ENCODE data around the gene IL10RA.
"Not testable (repeated sequence)": the region's sequence is repeated elsewhere in the genome, so short reads cannot be mapped to it uniquely, and the experiment has no call there.

The IL10RA gene

DNA sequence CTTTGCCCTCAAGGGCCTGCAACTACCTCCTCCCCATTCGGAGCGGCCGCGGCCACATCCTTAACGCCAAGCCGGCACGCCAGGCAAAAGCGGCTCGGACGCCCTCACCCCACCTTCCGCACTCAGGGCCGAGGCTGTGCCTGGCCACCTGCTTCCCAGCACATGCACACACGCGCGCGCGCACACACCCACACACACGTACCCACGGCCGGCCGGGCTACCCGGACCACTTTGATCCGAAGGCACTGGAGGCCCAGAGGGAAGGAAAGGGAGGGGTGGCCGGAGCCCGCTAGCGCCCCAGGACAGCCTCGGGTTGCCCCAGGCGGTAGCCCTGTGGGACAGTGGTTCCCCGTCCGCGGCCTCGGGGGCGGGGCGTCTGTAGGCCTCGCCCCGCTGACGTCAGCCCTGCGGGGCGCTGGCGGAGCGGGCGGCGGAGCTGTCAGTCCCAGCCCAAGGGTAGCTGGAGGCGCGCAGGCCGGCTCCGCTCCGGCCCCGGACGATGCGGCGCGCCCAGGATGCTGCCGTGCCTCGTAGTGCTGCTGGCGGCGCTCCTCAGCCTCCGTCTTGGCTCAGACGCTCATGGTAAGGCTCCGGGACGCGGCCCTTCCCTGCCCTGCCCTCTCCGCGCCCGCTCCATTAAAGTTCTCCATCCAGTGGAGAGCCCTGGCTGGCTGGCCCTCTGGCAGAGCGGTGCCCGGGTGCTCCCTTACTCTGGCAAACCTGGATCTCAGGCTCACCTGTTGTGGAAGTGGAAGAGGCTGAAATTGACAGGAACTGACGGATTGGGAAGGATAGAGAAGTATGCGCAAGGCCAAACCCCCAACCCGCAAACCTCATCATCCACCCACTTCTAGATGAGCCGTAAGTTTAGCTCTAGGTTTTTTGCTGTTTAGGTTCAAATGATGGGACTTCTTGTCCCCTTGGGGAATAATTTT lies at the start of gene IL10RA:
TSS of gene IL10RA (plus strand) at position 442 of the 935 bp plus-strand sequence. CDS start at position 516, 74 bp downstream.
- peak; percentile 72 to 73 for DNase-seq (ENCODE audit: low read depth in 2 of 2)

DNA sequence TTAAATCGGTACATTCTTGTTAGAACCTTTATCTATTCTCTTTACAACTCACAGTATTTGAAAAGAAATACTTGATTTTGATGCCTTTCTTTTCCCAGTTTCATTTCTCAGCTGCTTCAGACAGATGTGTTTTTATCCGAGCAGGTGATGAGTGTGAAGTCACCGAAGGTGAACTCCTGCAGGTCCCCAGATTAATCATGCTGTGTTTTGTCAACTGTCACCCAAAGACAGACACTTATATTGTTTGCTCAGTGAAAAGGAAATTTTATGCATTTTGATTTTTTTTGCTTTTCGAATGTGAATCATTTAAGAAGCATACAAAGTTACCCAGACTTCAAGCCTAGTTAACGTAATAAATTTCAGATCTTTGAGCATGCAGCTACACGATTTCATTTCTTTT lies 49.2 kb upstream of the IL10RA start:
- DNase-seq (ENCODE audit: low read depth in 2 of 2) = no peak

DNA sequence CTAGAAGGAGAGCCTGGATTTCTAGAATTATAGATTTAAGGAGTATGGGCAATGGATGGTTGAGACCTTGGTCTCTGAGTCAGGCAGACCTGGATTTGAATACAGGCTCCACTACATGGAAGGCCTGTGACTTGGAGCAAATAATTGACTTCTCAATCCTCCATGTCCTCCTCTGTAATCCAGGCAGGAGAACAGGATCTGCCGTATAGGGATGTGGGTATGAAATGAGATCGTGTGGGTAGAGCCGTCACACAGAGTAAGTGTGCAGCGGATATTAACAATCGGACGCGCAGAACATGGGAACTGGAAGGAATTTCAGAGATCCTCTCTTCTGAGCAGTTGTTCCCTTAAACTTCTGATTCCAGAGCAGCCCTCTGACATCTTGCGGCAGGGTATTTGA lies 45.5 kb upstream of the IL10RA start:
- DNase-seq (ENCODE audit: low read depth in 2 of 2) = no peak

DNA sequence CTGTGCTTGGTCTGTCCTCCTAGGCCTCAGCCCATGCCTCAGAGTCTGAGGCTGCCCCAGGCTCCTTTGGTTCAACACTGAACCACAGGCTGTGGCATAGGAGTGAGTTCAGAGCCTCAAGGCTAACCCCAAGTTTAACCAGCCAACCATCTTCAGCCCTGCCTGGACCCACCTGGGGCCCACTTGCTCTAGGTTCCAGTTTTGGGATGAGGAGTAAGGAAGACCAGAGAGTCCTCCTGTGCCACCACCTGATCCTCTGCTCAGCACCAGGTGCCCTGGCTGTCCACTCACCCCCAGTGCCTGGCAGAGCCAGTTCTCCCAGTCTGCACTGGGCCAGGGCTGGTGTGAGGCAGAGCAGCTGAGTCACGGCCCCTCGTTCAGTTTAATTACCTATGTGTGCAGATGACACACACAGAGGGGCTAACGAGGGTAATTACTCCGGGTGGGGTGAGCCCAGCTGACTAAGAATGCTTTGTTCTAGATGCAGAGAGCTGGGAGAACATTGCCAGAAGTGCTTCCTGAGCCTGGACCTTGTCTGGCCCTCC lies 45.0 kb upstream of the IL10RA start:
- DNase-seq (ENCODE audit: low read depth in 2 of 2) = no peak

DNA sequence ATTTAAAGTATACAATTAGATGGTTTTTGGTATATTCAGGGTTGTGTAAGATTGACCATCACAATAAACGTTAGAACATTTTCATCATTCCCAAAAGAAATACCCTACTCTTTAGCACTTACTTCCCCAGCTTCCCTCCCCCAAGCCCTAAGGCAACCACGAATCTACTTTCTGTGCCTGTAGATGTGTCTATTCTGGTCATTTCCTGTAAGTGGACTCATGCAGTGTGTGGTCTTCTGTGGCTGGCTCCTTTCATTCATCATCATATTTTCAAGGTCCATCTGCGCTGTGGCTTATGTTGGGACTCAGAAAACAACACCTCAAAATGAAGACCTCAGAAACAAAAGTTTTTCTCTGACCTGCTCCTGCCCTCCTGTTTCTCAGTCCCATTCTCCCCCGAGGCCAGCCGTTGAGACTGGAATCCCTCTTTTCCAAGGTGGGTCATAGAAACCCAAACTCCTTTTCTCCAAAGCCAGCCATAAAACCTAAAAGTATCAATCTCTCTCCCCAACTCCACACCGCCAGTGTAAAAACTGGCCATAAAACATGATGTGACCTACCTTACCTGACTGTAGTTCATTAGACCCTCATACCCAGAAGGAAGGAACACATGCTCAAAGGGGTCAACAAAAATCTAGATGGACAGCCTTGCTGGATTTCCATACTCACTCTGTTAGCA lies 44.1 kb upstream of the IL10RA start:
- DNase-seq (ENCODE audit: low read depth in 2 of 2) = no peak

DNA sequence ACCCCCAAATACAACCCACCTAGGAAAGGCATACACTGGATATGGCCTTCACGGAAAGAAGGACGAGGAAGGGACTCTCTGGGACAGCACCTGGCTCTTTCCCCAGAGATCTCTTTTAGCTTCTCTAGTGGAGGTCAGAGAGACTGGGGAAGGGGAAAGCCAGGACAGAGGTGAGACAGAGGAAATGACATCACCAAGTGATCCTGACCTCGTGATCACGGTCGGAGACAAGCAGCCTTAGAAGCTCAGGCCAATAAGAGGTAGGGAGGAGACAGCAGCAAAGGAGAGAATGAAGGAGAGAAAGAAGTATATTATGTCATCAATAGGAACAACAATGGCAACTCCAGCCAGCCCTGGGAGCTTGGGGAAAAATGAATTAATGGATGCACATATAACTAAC lies 41.6 kb upstream of the IL10RA start:
- DNase-seq (ENCODE audit: low read depth in 2 of 2) = no peak

DNA sequence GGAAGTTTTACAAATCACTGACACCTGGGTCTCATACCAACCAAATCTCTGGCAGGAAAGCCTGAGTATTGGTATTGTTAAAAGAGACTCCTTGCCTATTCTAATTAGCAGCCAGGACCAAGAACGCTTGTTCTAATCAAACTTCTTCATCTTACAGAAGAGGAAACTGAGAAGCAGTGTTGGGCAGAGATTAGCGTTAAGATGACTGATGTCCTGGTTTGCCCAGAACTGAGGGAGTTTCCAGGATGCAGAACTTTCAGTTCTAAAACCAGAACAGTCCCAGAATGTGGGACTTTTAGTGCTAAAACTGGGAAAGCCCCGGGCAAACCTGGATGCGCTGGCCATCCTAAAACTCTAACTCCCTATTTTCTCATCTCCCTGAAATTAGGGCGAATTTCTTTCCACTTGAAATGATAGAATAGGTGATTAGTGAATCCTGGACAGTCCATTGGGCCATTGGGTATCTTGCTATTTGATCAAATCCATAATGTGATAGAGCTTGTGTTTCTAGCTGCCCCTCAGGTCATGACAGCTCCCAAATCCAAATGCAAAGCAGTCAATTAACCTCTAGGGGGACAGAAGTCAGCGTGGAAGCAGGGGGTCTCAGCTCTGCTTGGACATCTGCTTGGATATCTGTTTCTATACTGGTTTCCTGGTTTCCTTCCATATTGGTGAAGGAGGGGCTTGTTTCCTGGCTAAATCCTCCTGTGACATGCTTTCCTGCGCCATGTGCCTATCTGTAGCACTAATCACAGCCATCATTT lies 41.0 kb upstream of the IL10RA start:
- no peak for DNase-seq (ENCODE audit: low read depth in 2 of 2)

DNA sequence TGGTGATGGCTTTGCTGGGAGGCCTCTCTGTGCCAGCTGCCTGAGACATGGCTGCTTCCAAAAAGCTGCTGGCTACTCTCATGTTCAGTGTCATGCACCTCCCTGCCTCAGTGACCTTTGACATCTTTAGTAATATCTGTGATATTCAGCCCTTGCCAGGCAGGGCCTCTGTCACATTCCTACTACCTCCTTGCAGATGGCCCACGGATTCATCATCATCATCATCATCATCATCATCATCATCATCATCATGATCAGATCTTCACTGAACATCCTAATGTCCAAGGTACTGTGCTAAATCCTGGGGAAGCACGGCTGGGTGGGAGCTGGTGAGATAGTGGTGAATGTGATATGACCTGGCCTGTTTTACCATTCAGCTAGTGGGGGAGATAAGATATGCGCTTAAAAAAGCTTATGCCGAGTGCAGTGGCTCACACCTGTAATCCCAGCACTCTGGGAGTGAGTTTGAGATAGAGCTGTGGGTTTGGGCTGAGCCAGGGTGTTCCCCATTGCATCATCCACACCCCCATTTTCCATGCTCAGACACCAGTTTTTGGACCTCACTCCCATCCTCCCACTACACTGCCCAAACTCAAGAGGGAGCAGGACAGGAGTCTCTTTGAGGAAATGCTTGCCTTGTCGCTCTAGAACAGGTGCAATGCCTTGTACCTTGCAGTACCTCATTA lies 39.9 kb upstream of the IL10RA start:
- DNase-seq (ENCODE audit: low read depth in 2 of 2) = no peak

DNA sequence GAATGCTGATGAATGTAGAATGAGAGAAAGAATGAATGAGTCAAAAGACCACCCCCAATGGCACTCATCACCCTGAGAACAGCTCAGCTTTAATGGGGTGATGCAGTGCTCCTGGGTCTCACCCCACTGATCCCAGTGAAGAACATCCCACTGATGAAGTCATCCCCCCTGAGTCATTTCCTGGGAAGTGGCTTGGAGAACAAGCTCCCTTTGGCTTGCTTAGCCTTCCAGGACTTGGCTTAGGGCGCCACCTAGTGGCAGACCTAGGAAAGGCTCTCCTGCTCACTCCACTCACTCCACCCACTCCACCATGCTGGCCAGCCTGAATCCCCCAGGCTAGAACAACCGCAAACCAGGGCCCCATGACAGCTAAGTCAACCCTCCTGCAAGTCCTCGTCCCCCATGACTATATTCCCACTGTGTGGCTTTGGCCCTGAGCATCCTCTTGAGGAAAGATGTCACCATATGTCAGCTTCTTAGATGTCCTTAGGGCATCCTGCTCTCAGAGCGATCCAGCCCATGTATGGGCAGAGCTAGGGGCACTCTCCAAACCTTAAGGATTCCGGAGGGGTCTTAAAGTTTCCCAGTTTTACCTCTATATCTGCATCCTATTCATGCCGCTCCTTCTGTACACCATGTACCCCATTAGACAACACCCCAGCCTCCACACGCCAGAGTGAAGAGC lies 39.2 kb upstream of the IL10RA start:
- peak; percentile 68 to 72 for DNase-seq (ENCODE audit: low read depth in 2 of 2)

DNA sequence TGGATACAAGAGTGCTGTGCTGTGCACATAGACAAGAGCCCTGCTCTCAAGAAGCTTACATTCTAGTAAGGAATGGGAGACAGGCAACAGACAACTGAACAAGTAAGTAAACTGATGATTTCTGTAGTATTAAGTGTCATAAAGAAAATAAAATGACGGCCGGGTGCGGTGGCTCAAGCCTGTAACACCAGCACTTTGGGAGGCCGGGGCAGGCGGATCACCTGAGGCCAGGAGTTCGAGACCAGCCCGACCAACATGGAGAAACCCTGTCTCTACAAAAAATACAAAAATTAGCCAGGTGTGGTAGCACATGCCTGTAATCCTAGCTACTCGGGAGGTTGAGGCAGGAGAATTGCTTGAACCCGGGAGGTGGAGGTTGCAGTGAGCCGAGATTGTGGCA lies 38.4 kb upstream of the IL10RA start:
- DNase-seq (ENCODE audit: low read depth in 2 of 2) = not testable (repeated sequence)

DNA sequence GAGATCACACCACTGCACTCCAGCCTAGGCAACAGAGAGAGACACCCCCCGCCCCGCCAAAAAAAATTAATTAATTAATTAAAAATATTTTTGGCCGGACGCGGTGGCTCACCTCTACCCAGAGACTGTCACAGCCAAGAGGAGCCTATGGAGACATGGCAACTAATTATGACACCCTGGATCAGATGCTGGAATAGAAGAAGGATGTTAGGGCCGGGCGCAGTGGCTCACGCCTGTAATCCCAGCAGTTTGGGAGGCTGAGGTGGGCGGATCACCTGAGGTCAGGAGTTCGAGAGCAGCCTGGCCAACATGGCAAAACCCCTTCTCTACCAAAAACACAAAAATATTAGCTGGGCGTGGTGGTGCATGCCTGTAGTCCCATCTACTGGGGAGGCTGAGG lies 37.7 kb upstream of the IL10RA start:
- DNase-seq (ENCODE audit: low read depth in 2 of 2) = not testable (repeated sequence)

DNA sequence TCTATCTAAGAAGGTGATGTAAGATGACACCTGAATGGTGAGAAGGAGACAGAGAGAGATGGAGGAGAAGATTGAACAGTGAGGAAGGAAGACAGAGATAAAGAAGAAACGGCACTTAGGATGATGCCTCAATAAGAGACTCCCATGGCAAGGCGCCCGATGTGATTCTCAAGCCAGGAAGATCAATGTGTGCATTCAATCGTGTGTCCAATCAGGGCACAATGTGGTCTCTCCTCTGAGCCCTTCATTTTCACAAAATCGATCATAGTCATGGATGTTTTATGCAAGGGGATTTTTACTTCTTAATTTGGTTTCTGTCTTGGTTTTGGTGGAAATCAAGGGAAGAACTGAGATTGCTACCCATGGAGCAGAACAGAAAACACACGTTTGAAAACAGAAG lies 37.1 kb upstream of the IL10RA start:
- DNase-seq (ENCODE audit: low read depth in 2 of 2) = no peak

DNA sequence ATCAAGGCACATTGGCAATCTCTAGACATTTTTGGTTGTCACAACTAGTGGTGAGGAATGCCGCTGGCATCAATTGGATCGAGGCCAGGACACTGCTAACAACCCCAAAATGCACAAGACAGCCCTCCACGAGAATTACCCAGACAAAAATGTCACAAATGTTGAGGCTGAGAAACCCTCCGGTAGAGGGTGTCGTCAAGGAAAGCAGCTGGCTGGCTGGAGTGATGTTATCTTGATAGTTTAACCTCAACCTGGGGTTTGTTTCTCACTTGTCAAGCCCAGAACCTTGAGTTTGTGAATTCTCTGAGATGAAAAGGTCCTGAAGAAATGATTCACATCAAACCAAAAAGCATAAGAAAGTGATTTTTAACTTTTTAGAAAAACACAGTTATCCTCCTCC lies 35.9 kb upstream of the IL10RA start:
- peak; percentile 43 to 50 for DNase-seq (ENCODE audit: low read depth in 2 of 2)

DNA sequence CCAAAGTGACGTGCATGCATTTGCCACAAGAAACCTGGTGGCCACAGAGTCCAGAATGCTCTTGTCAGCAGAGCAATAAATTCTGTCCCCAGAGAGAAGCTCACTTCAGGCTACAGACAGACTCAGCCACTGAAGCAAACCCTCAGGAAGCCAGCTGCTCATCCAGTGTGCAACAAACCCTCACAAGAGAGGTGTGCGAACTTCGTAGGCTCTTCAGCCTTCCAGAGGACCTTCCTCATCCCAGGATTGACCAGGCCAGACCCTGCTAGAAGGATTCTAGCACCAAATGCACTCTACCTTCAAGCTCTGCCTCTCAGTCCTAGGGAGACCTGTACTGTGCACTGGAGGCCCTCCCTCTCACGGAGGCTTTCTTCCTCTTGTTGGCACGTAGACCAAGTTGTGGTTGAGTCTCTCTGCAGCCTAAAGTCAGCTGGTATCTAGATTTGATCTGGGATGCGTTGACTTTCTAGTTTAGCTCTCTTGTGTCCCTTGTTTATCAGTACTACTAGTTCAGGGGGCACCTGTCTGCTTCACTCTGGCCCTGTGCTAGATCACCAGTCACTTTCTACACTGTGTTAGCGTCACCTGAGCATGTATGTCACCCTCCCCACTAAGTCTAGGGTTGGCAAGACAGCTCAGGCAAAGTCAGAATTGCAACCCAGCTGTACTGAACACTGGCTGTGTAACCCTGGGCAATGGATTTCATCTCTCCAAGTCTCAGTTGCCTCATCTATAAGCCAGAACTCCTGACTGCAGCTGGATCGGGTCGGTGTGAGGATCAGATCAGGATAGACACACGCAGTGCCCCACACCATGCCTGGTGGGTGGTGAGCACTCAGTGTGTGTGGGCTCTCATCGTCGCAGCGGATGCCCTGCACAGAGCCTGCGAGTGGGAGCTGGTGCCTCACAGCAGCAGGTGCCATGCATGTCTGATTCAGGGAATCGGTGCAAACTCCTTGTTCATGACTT lies 34.9 kb upstream of the IL10RA start:
- no peak for DNase-seq (ENCODE audit: low read depth in 2 of 2)

DNA sequence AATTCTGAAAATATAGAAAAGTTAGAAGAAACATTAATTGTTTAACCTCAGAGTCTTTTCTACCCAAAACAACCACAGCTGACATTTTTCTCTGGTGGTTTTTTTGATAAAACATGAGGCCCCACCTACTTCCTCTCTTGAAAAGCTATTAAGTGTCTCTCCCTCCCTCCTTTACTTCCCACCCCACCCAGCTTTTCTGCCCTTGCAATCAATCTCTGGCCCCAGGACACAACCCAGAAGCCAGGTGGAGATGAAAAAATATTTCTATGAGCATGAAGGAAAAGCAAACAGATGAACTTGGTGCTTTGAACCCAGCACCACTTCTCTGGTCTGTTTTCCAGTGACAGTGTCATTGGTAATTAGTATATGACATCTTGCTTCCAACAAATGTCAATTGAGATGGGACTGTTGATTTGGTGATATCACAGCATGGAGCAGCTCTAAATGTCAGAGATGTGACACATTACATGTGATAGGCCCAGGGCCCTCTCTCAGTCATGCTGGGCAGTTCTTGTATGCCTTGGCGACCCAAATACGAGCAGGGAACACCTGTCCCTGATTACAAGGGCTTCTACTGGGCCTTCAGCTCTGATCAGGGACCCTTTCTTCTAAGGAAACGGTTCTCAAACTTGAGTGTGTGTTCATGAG lies 33.0 kb upstream of the IL10RA start:
- no peak for DNase-seq (ENCODE audit: low read depth in 2 of 2)

DNA sequence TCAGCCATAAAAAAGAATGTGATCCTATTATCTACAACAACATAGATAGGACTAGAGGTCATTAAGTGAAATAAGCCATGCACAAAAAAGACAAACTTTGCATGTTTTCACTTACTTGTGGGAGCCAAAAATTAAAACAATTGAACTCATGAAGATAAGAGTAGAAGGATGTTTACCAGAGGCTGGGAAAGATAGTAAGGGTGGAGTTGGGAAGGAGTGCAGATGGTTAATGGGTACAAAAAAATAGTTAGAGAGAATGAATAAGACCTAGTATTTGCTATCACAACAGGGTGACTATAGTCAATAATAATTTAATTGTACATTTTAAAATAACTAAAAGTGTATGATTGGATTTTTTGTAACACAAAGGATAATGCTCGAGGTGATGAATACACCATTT lies 27.2 kb upstream of the IL10RA start:
- no peak for DNase-seq (ENCODE audit: low read depth in 2 of 2)

DNA sequence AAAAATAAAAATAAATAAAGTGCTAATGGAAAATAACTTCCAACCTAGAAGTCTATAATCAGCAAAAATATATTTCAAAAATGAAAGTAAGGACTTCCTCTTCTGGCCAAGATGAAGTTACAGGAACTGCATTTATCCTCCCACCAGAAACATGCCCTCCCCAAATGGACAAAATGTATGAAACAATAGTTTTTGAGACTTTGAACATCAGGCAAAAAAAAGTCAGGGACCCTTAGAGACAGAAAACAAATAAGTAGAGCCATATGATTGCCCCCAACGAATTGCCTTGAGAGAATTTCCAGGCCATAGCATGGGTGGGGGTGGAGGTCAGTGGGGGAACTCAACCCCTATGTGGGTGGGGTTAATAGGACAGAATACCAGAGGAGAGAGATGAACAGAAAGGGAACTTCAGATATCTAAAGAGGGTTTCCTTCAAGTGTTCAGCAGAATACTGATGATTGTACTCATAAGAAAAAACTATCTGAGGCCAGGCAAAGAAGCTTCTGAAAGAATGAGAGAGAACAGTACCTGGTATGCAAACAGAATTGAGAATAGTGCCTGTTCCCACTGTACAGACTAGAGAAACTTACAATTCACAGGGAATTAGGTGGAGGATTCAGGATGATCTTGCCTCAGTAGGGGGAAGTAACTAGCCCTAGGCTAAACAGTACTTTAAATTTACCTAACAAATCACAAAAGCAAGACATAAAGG lies 26.6 kb upstream of the IL10RA start:
- DNase-seq (ENCODE audit: low read depth in 2 of 2) = no peak

DNA sequence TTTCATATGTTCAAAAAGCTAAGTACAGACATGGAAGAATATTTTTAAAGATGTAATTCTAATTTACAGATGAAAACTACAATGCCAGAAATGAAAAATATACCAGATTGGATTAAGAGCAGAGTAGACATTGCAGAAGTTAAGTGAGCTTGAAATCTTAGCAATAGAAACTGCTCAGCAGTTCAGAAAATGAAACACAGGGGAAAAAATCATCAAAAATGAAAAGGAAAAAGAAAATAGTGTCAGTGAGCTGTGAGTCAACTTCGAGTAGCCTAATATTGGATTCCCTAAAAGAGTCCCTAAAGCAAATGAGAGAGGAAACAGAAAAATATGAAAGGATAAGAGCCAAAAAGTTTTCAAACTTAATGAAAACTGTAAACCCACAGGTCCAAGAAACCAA lies 25.8 kb upstream of the IL10RA start:
- no peak for DNase-seq (ENCODE audit: low read depth in 2 of 2)

DNA sequence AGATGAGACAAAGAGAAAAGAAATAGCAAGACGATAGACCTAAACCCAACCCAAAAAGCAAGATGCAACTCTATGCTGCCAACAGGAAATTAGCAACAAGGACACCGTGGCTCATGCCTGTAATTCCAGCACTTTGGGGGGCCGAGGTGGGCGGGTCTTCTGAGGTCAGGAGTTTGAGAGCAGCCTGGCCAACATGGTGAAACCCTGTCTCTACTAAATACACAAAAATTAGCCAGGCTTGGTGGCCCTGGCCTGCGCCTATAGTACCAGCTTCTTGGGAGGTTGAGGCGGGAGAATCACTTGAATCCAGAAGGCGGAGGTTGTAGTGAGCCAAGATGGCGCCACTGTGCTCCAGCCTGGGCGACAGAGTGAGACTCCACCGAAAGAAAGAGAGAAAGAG lies 24.3 kb upstream of the IL10RA start:
- no peak for DNase-seq (ENCODE audit: low read depth in 2 of 2)

Measured in stimulated activated CD8-positive, alpha-beta memory T cell treated with anti-CD3 and anti-CD28 coated beads, Interleukin-2, amount 100 ng/mL, for 1 hour (primary cell).